B cell (primary cell): ENCODE measurements around the gene NDUFA5. TPM values are rescaled to one million over a fixed set of nuclear protein-coding genes. Genes with fewer than 3 reads are reported as not detected.

Experiments
- ATAC-seq: fragments of 200-7000 bp; cut with Tn5 transposase; one replicate; pipeline ENCODE4 v1.10.0; 2021; ENCODE audit warnings: low read depth, mild to moderate bottlenecking, moderate number of reproducible peaks, moderate library complexity
- CTCF ChIA-PET: fragments of 350-600 bp; sonication (Branson Sonifier 250); formaldehyde crosslinking; loops from one replicate; lab custom pipeline; 2021; ENCODE audit warnings: antibody characterized with exemption, inconsistent platforms; lab: Charles Lee
- POLR2A ChIA-PET: fragments of 350-600 bp; sonication (Branson Sonifier 250); formaldehyde crosslinking; loops from one replicate; lab custom pipeline; 2021; ENCODE audit warnings: antibody characterized with exemption; lab: Charles Lee
- DNase-seq: peaks from one replicate; pipeline ENCODE4 v3.0.0; 2013
- H2AFZ ChIP-seq: 2 replicates; pipeline ENCODE4 v1.6.1; 2012; ENCODE audit warnings: mild to moderate bottlenecking, low read depth, low read length; ENCODE audit not compliant: insufficient read depth, poor library complexity, severe bottlenecking
- H3K27ac ChIP-seq, 2 donors: 1 replicate in 1 of 2; 2 replicates in 1 of 2; pipeline ENCODE4 v1.5.1; 2012 to 2013; ENCODE audit warnings: low read length in 2 of 2, mild to moderate bottlenecking in 2 of 2, moderate library complexity in 1 of 2
- H3K27me3 ChIP-seq, 4 experiments: fragments of 200-600 bp in 1 of 4; sonication (generic) in 1 of 4; replicated peaks in 1 of 4; 1 replicate in 2 of 4; 2 replicates in 2 of 4; pipeline versions ENCODE4 v1.6.1 to v1.7.0; 2013 to 2016; ENCODE audit warnings: low read length in 3 of 4, mild to moderate bottlenecking in 2 of 4, mixed read lengths in 1 of 4, moderate library complexity in 1 of 4; ENCODE audit not compliant: insufficient read depth in 4 of 4, control insufficient read depth in 3 of 4; ENCODE audit errors: control extremely low read depth in 1 of 4
- H3K36me3 ChIP-seq, 2 experiments: replicated peaks in 1 of 2; 1 replicate in 1 of 2; 2 replicates in 1 of 2; pipeline versions ENCODE4 v1.6.1 to v1.7.1; 2013; ENCODE audit warnings: low read length in 1 of 2; ENCODE audit not compliant: insufficient read depth in 2 of 2, control insufficient read depth in 1 of 2; ENCODE audit errors: control extremely low read depth in 1 of 2, extremely low read depth in 1 of 2
- H3K4me1 ChIP-seq, 2 donors: fragments of 200-600 bp in 1 of 2; sonication (generic) in 1 of 2; 1 replicate in 1 of 2; 2 replicates in 1 of 2; pipeline versions ENCODE4 v1.5.1 to v1.6.1; 2013 to 2017; ENCODE audit warnings: low read length in 2 of 2; ENCODE audit not compliant: control insufficient read depth in 2 of 2, insufficient read depth in 2 of 2
- H3K4me2 ChIP-seq: replicated peaks from 2 replicates; pipeline ENCODE3; 2012; ENCODE audit warnings: mild to moderate bottlenecking, low read depth, low read length; ENCODE audit not compliant: poor library complexity, severe bottlenecking
- H3K4me3 ChIP-seq, 5 experiments: fragments of 200-600 bp in 1 of 5; sonication (generic) in 1 of 5; 1 replicate in 3 of 5; 2 replicates in 2 of 5; pipeline versions ENCODE4 v1.5.1 to v1.7.0; 2011 to 2016; ENCODE audit warnings: low read length in 4 of 5, mild to moderate bottlenecking in 4 of 5, low read depth in 2 of 5, control low read depth in 1 of 5, moderate library complexity in 1 of 5; ENCODE audit not compliant: insufficient read depth in 1 of 5; ENCODE audit errors: control extremely low read depth in 1 of 5, extremely low read depth in 1 of 5
- H3K79me2 ChIP-seq: fragments of 200-600 bp; sonication (generic); one replicate; pipeline ENCODE4 v1.6.0; 2016; ENCODE audit warnings: low read length; ENCODE audit not compliant: control insufficient read depth, insufficient read depth
- H3K9ac ChIP-seq: fragments of 200-600 bp; sonication (generic); 2 replicates; pipeline ENCODE4 v1.6.1; 2017; ENCODE audit warnings: mild to moderate bottlenecking, low read length, moderate library complexity
- H3K9me3 ChIP-seq, 3 donors: one replicate each; pipeline versions ENCODE4 v1.6.1 to v1.7.1; 2013; ENCODE audit warnings: low read length in 2 of 3; ENCODE audit not compliant: control insufficient read depth in 2 of 3, insufficient read depth in 1 of 3; ENCODE audit errors: control extremely low read depth in 1 of 3
- H4K20me1 ChIP-seq: 2 replicates; pipeline ENCODE4 v1.6.0; 2012; ENCODE audit warnings: mild to moderate bottlenecking, low read length; ENCODE audit not compliant: insufficient read depth, control insufficient read depth, poor library complexity, severe bottlenecking
- H3K27ac Mint-ChIP-seq: one replicate; pipeline ENCODE4 v1.8.0; 2021; ENCODE audit warnings: mixed read lengths
- H3K27me3 Mint-ChIP-seq: one replicate; pipeline ENCODE4 v1.8.0; 2021; ENCODE audit warnings: mixed read lengths
- H3K4me1 Mint-ChIP-seq: one replicate; pipeline ENCODE4 v1.8.0; 2021; ENCODE audit warnings: mixed read lengths
- H3K4me3 Mint-ChIP-seq: one replicate; pipeline ENCODE4 v1.8.0; 2021; ENCODE audit warnings: mixed read lengths
- H3K9me3 Mint-ChIP-seq: one replicate; pipeline ENCODE4 v1.8.0; 2022; ENCODE audit warnings: mixed read lengths; ENCODE audit not compliant: insufficient read depth
- CTCF ChIP-seq: fragments of 200-600 bp; IDR thresholded peaks from one replicate; pipeline ENCODE4 v1.8.0; 2022; ENCODE audit warnings: antibody characterized with exemption, mild to moderate bottlenecking
- EZH2 ChIP-seq: IDR thresholded peaks from 2 replicates; pipeline ENCODE4 v1.6.1; 2012; ENCODE audit warnings: borderline replicate concordance, low read depth, mild to moderate bottlenecking, moderate library complexity, low read length; ENCODE audit not compliant: insufficient read depth, poor library complexity, severe bottlenecking
- WGBS: methylation state at CpG from one replicate; pipeline ENCODE4 v1.1.5; 2013; ENCODE audit warnings: missing lambda C conversion rate; ENCODE audit not compliant: insufficient coverage; 5-methylcytosine and 5-hydroxymethylcytosine counted together
- intact Hi-C: fragments of 100-400 bp; cut with micrococcal nuclease; formaldehyde crosslinking; loops from one replicate; pipeline ENCODE4 v1.10.0; 2022
- polyA plus RNA-seq: library from polyadenylated mRNA; depleted of rRNA; stranded (reverse); fragments of >200 nt; gene quantifications from 2 replicates; pipeline ENCODE4 v1.2.3, GENCODE V29; 2012
- total RNA-seq, 2 donors: library from RNA; stranded (reverse); fragments of 120-200 nt in 1 of 2; gene quantifications; 1 replicate in 1 of 2; 2 replicates in 1 of 2; pipeline versions ENCODE4 v1.2.3 to v1.2.4, GENCODE V29; 2013 to 2022

Gene NDUFA5
- total and polyA plus RNA-seq, 2 donors (not counting 1 experiment from before 2014, with no cell fraction given) = 8.1 to 50.7 TPM

- Histone ChIP-seq H3K79me2 (peaks cover 10% of the 10 kb centered on the region), H3K27ac (no peak overlapping the region), H3K27me3 (no peaks in the 10 kb centered on the region), H3K36me3 (no peaks in the 10 kb centered on the region), H3K9me3 (no peaks in the 10 kb centered on the region), H3K4me1 (peaks cover 5 to 6% of the 10 kb centered on the region in 2 donors), H4K20me1 (no peaks in the 10 kb centered on the region), H2AFZ (no peak overlapping the region), H3K4me2 (no peak overlapping the region), H3K9ac (no peak overlapping the region), H3K4me3 (no peak overlapping the region)
- Mint-ChIP-seq H3K4me3 (no peak overlapping the region), H3K27ac (no peak overlapping the region), H3K9me3 (no peaks in the 10 kb centered on the region), H3K27me3 (peaks cover 39% of the 10 kb centered on the region), H3K4me1 (no peaks in the 10 kb centered on the region)
- ChIA-PET POLR2A (no interaction called here), CTCF (no interaction called here)
- no peak for TF ChIP-seq CTCF
- TF ChIP-seq EZH2 = no peak
- intact Hi-C loops = no loop called here
- no peak for ATAC-seq
- DNase-seq = no peak
Measured at GRCh38 chr7:123562121-123562520, 4.5 kb upstream of the NDUFA5 start.

GRCh38 chr7:123558289-123558874 is 764 bp upstream of the NDUFA5 start:
- no peak overlapping the region for H3K4me3 Mint-ChIP-seq
- no peak overlapping the region for H3K27ac Mint-ChIP-seq
- H3K27ac ChIP-seq = peak overlapping the region; percentile 67 to 86
- ChIA-PET CTCF (interaction anchor here (0.8 to 1.6 kb wide), 5 partner anchors 9 to 191 kb away, joined by 3 to 9 read pairs (median 3); partner anchors contain the start of genes IQUB and WASL), POLR2A (interaction anchor here (1.6 kb wide), 2 partner anchors 24 to 191 kb away, joined by 8 to 9 read pairs; partner anchors contain the start of genes IQUB and WASL)
- WGBS = 83% methylated on average over 1 of the region's 4 CpGs
- H3K4me1 Mint-ChIP-seq = peaks cover 2% of the 10 kb centered on the region
- H3K79me2 ChIP-seq = peaks cover 32% of the 10 kb centered on the region
- H4K20me1 ChIP-seq = no peaks in the 10 kb centered on the region
- H3K27me3 ChIP-seq = no peaks in the 10 kb centered on the region
- H3K9me3 ChIP-seq = no peaks in the 10 kb centered on the region
- peaks cover 14 to 17% of the 10 kb centered on the region in 2 donors for H3K4me1 ChIP-seq
- ATAC-seq = no peak
- H3K4me3 ChIP-seq = peak overlapping the region; percentile 75 to 99 (median 96)
- H3K9me3 Mint-ChIP-seq = no peaks in the 10 kb centered on the region
- intact Hi-C loops = loop anchor here (10.0 kb wide), 1 partner anchor 1414 kb away; the partner anchor contains the start of gene AASS
- no peak for DNase-seq
- H3K36me3 ChIP-seq = peaks cover 0 to 2% of the 10 kb centered on the region in 2 experiments
- peak overlapping the region; percentile 95 for H3K9ac ChIP-seq
- peak overlapping the region; percentile 80 for H3K4me2 ChIP-seq
- H2AFZ ChIP-seq = peak overlapping the region; percentile 94
- no peak for TF ChIP-seq CTCF
- no peak for TF ChIP-seq EZH2
- H3K27me3 Mint-ChIP-seq = peaks cover 16% of the 10 kb centered on the region
